Mesendoderm (in vitro differentiated cells): ENCODE results near the gene AKR1C1.
"Not testable (repeated sequence)": the region's sequence is repeated elsewhere in the genome, so short reads cannot be mapped to it uniquely, and the experiment has no call there.

Source experiments
- DNase-seq: peaks from one replicate; pipeline ENCODE4 v3.0.0; 2013
- H2AK5ac ChIP-seq: 2 replicates; pipeline ENCODE4 v1.6.1; 2013; ENCODE audit warnings: low read length, inconsistent platforms
- H2BK120ac ChIP-seq: 2 replicates; pipeline ENCODE4 v1.6.1; 2013; ENCODE audit warnings: low read depth, mild to moderate bottlenecking, low read length, moderate library complexity, mixed read lengths
- H2BK15ac ChIP-seq: replicated peaks from 2 replicates; pipeline ENCODE4 v1.6.1; 2013; ENCODE audit warnings: low read depth, mild to moderate bottlenecking, moderate library complexity
- H2BK5ac ChIP-seq: 2 replicates; pipeline ENCODE4 v1.6.1; 2013; ENCODE audit warnings: low read length, inconsistent platforms
- H3K18ac ChIP-seq: 2 replicates; pipeline ENCODE4 v1.6.1; 2013; ENCODE audit warnings: mild to moderate bottlenecking, low read length, mixed read lengths
- H3K23ac ChIP-seq: one replicate; pipeline ENCODE4 v1.6.1; 2013; ENCODE audit warnings: low read length
- H3K27ac ChIP-seq: 2 replicates; pipeline ENCODE4 v1.5.1; 2013; ENCODE audit warnings: low read depth, mild to moderate bottlenecking, inconsistent platforms, low read length, moderate library complexity
- H3K27me3 ChIP-seq: 2 replicates; pipeline ENCODE4 v1.6.1; 2013; ENCODE audit warnings: low read length, control low read depth, mild to moderate bottlenecking, inconsistent platforms; ENCODE audit not compliant: insufficient read depth, poor library complexity
- H3K36me3 ChIP-seq: 2 replicates; pipeline ENCODE4 v1.6.1; 2013; ENCODE audit warnings: low read length, inconsistent platforms; ENCODE audit not compliant: control insufficient read depth, insufficient read depth
- H3K4ac ChIP-seq: one replicate; pipeline ENCODE4 v1.6.1; 2013; ENCODE audit warnings: low read depth, mild to moderate bottlenecking, low read length, moderate library complexity
- H3K4me1 ChIP-seq: 2 replicates; pipeline ENCODE4 v1.6.1; 2013; ENCODE audit warnings: low read depth, low read length, inconsistent platforms; ENCODE audit not compliant: control insufficient read depth
- H3K4me2 ChIP-seq: 2 replicates; pipeline ENCODE4 v1.6.1; 2013; ENCODE audit warnings: low read length
- H3K4me3 ChIP-seq: 2 replicates; pipeline ENCODE4 v1.5.1; 2013; ENCODE audit warnings: mild to moderate bottlenecking, low read length
- H3K56ac ChIP-seq: one replicate; pipeline ENCODE4 v1.6.1; 2013; ENCODE audit warnings: low read length
- H3K79me1 ChIP-seq: 2 replicates; pipeline ENCODE4 v1.6.1; 2013; ENCODE audit warnings: low read length, inconsistent platforms
- H3K79me2 ChIP-seq: 2 replicates; pipeline ENCODE4 v1.6.1; 2013; ENCODE audit warnings: mild to moderate bottlenecking, low read length; ENCODE audit not compliant: control insufficient read depth, insufficient read depth
- H3K9ac ChIP-seq: 2 replicates; pipeline ENCODE4 v1.6.1; 2013; ENCODE audit warnings: low read length, inconsistent platforms
- H4K5ac ChIP-seq: one replicate; pipeline ENCODE4 v1.6.1; 2013; ENCODE audit warnings: low read length
- H4K8ac ChIP-seq: one replicate; pipeline ENCODE4 v1.6.1; 2013; ENCODE audit warnings: low read depth, mild to moderate bottlenecking, control low read depth, low read length, moderate library complexity
- WGBS: extraction: QIAGEN DNeasy Blood & Tissue Kit; methylation state at CpG from one replicate; pipeline ENCODE4 v1.1.7; 2013; ENCODE audit warnings: low lambda C conversion rate, missing lambda C conversion rate; ENCODE audit not compliant: insufficient coverage; ENCODE audit errors: extremely low coverage; 5-methylcytosine and 5-hydroxymethylcytosine counted together

Gene AKR1C1

GRCh38 chr10:4926400-4926799 lies 36.8 kb upstream of the AKR1C1 start:
- Histone ChIP-seq H3K4me2 (no peak overlapping the region), H2BK5ac (no peak overlapping the region), H3K36me3 (no peaks in the 10 kb centered on the region), H3K56ac (no peak overlapping the region), H2BK120ac (no peak overlapping the region), H2BK15ac (no peak overlapping the region), H3K4me1 (no peaks in the 10 kb centered on the region), H3K4me3 (no peak overlapping the region), H3K79me2 (no peaks in the 10 kb centered on the region), H3K23ac (no peak overlapping the region), H3K9ac (no peak overlapping the region), H4K5ac (no peak overlapping the region), H3K4ac (no peak overlapping the region), H3K18ac (no peak overlapping the region), H3K27ac (no peak overlapping the region), H3K79me1 (no peaks in the 10 kb centered on the region), H2AK5ac (no peak overlapping the region), H4K8ac (no peak overlapping the region), H3K27me3 (no peaks in the 10 kb centered on the region)
- no peak for DNase-seq

DNA sequence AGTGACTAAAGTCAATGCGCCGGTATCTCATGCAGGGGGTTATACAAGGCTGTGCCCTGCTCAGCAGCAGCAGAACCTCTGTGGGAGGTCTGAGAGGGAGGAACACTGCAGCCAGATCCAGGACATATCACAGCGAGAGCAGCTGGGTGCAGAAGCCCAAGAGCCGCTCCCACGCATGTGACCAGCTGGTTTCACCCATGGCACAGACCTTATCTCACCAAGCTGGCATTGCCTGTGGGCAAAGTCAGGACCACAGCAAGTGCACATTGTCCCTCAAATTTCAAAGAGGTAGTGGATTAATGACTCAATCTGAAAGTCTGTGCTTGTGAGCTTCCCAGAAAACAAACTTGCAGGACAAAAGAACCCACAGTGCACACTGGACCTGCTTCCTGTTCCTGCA lies 31.6 kb upstream of the AKR1C1 start:
- DNase-seq = no peak
- Histone ChIP-seq H3K56ac (no peak overlapping the region), H3K4ac (no peak overlapping the region), H3K27ac (no peak overlapping the region), H2BK5ac (no peak overlapping the region), H3K79me2 (no peaks in the 10 kb centered on the region), H2BK15ac (no peak overlapping the region), H3K4me3 (no peak overlapping the region), H3K4me1 (no peaks in the 10 kb centered on the region), H4K5ac (no peak overlapping the region), H3K36me3 (no peaks in the 10 kb centered on the region), H3K4me2 (no peak overlapping the region), H3K18ac (no peak overlapping the region), H3K9ac (no peak overlapping the region), H4K8ac (no peak overlapping the region), H2BK120ac (no peak overlapping the region), H3K23ac (no peak overlapping the region), H3K79me1 (no peaks in the 10 kb centered on the region), H2AK5ac (no peak overlapping the region), H3K27me3 (no peaks in the 10 kb centered on the region)
- WGBS = no CpG with 5 or more reads among the region's 5 CpGs

- Histone ChIP-seq H3K9ac (no peak overlapping the region), H3K18ac (no peak overlapping the region), H3K27ac (no peak overlapping the region), H3K36me3 (no peaks in the 10 kb centered on the region), H3K79me2 (no peaks in the 10 kb centered on the region), H3K4me2 (no peak overlapping the region), H3K23ac (no peak overlapping the region), H3K4me3 (no peak overlapping the region), H4K5ac (no peak overlapping the region), H3K4me1 (no peaks in the 10 kb centered on the region), H3K4ac (no peak overlapping the region), H3K56ac (no peak overlapping the region), H2BK5ac (no peak overlapping the region), H2BK120ac (no peak overlapping the region), H3K79me1 (no peaks in the 10 kb centered on the region), H2BK15ac (no peak overlapping the region), H4K8ac (no peak overlapping the region), H3K27me3 (no peaks in the 10 kb centered on the region), H2AK5ac (no peak overlapping the region)
- WGBS = no CpG with 5 or more reads among the region's 7 CpGs
- DNase-seq = no peak
Observed at GRCh38 chr10:4934391-4934987, 28.7 kb upstream of the AKR1C1 start.

DNA sequence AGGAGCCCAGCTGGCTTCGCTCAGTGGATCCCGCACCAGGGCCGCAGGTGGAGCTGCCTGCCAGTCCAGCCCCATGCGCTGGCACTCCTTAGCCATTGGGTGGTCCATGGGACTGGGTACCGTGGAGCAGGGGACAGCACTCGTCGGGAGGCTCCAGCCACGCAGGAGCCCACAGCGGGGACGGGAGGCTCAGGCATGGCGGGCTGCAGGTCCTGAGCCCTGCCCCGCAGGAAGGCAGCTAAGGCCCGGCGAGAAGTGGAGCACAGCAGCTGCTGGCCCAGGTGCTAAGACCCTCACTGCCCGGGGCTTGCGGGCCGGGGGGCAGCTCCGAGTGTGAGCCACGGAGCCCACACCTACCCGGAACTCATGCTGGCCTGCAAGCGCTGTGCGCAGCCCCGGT lies 25.9 kb upstream of the AKR1C1 start:
- Histone ChIP-seq H2AK5ac (no peak overlapping the region), H3K18ac (no peak overlapping the region), H2BK15ac (no peak overlapping the region), H3K9ac (no peak overlapping the region), H3K23ac (no peak overlapping the region), H2BK5ac (no peak overlapping the region), H4K5ac (no peak overlapping the region), H2BK120ac (no peak overlapping the region), H3K36me3 (no peaks in the 10 kb centered on the region), H3K79me1 (no peaks in the 10 kb centered on the region), H3K4ac (no peak overlapping the region), H3K27me3 (no peaks in the 10 kb centered on the region), H3K27ac (no peak overlapping the region), H3K4me3 (no peak overlapping the region), H3K4me1 (no peaks in the 10 kb centered on the region), H3K56ac (no peak overlapping the region), H4K8ac (no peak overlapping the region), H3K4me2 (no peak overlapping the region), H3K79me2 (no peaks in the 10 kb centered on the region)
- no peak for DNase-seq
- WGBS = no CpG with 5 or more reads among the region's 23 CpGs

- H3K56ac ChIP-seq = no peak overlapping the region
- H2AK5ac ChIP-seq = no peak overlapping the region
- H3K79me2 ChIP-seq = no peaks in the 10 kb centered on the region
- H3K4me2 ChIP-seq = no peak overlapping the region
- H2BK5ac ChIP-seq = no peak overlapping the region
- no peaks in the 10 kb centered on the region for H3K4me1 ChIP-seq
- H2BK15ac ChIP-seq = no peak overlapping the region
- H3K27ac ChIP-seq = no peak overlapping the region
- H3K4ac ChIP-seq = no peak overlapping the region
- H3K9ac ChIP-seq = no peak overlapping the region
- H4K8ac ChIP-seq = no peak overlapping the region
- no peak for DNase-seq
- no peaks in the 10 kb centered on the region for H3K79me1 ChIP-seq
- H4K5ac ChIP-seq = no peak overlapping the region
- H3K36me3 ChIP-seq = no peaks in the 10 kb centered on the region
- H2BK120ac ChIP-seq = no peak overlapping the region
- WGBS = no CpG with 5 or more reads among the region's 7 CpGs
- H3K27me3 ChIP-seq = no peaks in the 10 kb centered on the region
- no peak overlapping the region for H3K23ac ChIP-seq
- no peak overlapping the region for H3K4me3 ChIP-seq
- H3K18ac ChIP-seq = no peak overlapping the region
Observed at GRCh38 chr10:4939224-4940072, 23.8 kb upstream of the AKR1C1 start.

- H3K9ac ChIP-seq, H3K27me3 ChIP-seq, H2BK15ac ChIP-seq, H3K27ac ChIP-seq, H3K79me2 ChIP-seq, H4K5ac ChIP-seq, H3K18ac ChIP-seq, DNase-seq, H3K23ac ChIP-seq, H3K79me1 ChIP-seq, H2AK5ac ChIP-seq, H4K8ac ChIP-seq, H3K4me3 ChIP-seq, H3K4me2 ChIP-seq, H3K36me3 ChIP-seq, H2BK5ac ChIP-seq, H2BK120ac ChIP-seq, H3K4me1 ChIP-seq, H3K56ac ChIP-seq, H3K4ac ChIP-seq: not testable (repeated sequence)
- WGBS = no CpG with 5 or more reads among the region's 6 CpGs
Observed at GRCh38 chr10:4940073-4940428, 23.2 kb upstream of the AKR1C1 start.
